ENCODE data around the gene PATJ.
"Not testable (repeated sequence)": the region's sequence is repeated elsewhere in the genome, so short reads cannot be mapped to it uniquely, and the experiment has no call there.

The PATJ gene

DNA sequence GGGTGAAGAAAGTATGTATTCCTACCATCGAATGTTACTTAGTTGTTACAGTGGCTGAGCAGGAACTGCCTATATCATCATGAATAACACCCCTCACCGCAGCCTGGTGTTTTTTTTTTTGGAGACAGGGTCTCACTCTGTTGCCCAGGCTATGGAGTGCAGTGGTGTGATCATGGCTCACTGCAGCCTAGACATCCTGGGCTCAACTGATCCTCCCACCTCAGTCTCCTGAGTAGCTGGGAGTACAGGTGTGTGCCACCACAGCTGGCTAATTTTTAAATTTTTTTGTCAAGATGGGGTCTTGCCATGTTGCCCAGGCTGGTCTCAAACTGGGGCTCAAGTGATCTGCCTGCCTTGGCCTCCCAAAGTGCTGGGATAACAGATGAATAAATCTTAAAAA, 7.3 kb downstream of the PATJ start:
- DNase-seq, result no peak

DNA sequence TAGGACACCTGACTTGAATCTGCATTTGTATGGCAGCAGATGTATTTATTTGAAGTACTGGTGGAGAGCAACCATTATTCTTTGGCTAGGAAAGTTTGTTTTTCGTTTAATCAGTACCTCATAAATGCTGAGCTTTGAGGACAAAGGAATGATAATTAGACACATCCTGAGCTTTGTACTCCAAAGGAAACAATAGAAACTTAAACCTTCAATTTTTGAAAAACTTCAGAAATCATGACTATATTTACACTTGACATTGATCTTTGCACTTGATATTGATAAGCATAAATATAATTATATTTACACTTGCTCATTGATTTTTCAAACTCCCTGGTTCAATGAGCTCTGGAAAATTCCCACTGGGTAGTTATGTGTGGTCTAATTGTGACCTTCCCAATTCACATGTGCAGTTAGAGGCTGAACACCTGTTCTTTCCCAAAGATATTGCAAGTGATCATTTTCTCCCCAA, 10.7 kb downstream of the PATJ start:
- no peak for DNase-seq

DNA sequence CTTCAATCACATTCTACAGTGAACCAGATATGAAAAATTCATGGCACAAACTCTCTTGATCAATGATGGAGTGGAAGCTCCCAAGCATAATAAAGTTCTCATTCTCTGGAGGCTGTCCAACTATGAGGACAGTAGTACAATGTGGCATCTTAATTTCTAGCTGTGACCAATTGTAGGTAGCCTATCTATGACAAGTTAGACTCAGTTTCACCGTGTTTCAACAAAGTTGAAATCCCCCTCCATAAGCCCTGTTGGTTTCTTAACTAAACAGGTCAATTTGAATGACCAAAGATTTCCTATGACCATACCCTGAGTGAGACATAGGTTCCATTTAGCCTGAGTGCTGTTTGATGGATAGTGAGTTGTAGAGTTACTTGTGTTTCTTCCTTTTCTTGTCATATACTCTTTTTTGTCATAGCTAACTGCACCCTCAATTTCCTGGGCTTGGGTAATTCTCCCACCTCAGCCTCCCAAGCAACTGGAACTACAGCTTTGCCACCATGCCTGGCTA, 11.8 kb downstream of the PATJ start:
- DNase-seq, result no peak

DNA sequence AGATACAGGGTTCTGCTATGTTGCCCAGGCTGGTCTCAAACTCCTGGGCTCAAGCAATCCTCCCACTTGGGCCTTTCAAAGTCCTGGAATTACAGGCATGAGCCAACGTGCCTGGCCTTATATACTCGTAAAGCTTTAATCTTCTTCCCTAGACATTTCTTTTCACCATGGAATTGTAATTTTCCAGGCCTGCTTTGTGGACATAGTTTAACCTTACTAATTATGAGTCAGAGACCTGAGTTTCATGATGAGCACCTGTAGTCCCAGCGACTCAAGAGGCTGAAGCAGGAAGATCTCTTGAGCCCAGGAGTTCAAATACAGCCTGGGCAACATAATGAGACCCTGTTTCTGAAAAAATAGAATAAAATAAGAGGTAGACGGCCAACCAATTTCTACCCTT, 12.3 kb downstream of the PATJ start:
- DNase-seq, result no peak

DNA sequence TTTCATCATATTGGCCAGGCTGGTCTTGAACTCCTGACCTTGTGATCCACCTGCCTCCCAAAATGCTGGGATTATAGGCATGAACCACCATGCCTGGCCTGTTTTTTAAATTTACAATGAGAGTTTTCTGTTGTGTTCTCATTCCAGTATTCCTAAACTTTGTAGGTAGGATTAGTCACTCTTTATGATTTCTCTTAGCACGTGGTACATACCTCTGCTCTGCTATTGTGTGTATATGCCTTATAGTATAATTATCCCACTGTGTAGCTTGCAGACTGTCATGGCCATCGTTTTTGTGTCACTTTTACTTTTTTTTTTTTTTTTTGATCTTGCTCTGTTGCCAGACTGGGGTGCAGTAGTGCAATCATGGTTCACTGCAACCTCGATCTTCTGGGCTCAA, 14.5 kb downstream of the PATJ start:
- no peak for DNase-seq

DNA sequence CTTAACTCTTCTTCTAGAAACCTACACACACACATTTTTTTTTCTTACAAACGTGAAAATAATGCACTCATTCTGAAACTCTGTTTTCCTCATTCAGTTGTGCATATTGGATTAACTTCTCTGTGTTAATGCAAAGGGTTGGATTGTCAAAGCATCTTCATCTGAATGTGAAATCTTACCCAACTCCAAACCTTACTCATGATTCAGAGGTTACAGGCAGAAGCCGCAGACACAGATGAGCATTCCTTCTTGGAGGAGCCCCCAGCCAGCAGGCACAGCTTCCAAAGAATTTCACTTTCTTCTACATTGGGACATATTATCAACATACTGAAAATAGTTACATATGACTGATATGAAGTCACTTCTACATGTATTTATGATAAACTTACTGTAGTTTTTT, 15.7 kb downstream of the PATJ start:
- no peak for DNase-seq

DNA sequence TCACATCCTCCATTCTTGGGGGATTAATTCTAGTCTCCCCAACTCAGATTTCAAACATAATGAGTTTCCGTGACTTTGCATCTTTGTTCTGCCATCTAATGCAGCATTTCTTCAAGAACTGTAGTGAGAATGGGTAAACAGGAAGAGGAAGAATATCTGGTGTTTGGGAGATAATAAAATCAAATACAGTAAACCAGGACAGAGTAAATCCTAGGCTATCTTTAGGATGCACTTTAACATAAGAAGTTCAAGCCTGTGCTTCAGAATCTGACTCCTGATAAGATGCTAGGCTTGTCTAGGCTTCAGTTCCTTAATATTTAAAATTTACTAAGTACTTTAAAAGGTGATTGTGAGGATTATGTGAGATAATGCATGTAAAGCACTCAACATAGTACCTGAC, 27.9 kb downstream of the PATJ start:
- DNase-seq, result no peak

DNA sequence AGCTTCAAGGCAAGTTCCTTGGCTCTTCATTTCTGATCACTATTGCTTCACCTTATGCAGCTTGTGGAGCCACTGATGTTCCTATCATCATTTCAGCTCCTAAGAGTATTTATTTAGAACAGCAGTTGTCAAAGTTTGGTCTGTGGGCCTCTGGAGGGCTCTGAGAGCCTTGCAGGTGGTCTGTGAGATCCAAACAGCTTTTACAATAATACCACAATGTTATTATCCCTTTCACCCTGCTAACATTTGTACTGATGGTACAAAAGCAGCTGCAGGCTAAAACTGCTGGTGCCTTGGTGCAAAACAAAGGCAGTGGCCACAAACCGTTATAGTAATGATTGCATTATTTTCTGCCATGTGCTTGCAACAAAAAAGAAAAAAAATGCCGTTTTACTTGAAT, 33.8 kb downstream of the PATJ start:
- no peak for DNase-seq

DNA sequence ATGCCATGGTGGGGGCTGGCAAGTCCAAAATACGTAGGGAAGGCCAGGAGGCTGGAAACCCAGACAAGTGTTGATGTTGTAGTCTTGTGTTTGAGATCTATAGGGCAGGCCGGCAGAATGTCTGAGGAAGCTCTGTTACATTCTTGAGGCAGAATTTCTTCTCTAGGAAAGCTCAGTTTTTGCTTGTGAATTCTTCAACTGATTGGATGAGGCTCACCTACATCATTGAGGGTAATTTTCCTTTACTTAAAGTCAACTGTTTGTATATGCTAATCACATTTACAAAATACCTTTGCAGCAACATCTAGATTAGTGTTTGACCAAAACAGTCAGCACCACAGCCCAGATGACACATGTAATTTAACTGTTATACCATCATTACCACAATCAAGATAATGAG, 37.0 kb downstream of the PATJ start:
- DNase-seq, result no peak

DNA sequence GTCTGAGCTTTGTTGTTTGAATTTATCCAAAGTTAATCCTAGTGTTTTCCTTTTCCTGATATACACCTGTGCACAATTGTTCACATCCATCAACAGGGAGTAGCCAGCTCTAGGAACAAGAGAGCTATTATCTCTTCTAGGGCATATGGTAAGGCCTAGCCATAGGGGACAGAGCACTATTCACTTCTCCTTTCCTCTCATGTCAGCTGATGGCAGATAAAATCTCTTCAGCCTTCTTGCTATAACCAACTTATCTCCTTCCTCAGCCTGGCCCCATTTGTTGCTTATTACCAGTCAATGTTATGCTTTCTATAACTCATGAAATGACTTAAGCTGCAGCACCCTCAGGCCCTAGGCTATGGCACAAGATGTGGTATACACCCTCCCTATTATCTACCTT, 38.9 kb downstream of the PATJ start:
- peak; percentile 25 for DNase-seq

DNA sequence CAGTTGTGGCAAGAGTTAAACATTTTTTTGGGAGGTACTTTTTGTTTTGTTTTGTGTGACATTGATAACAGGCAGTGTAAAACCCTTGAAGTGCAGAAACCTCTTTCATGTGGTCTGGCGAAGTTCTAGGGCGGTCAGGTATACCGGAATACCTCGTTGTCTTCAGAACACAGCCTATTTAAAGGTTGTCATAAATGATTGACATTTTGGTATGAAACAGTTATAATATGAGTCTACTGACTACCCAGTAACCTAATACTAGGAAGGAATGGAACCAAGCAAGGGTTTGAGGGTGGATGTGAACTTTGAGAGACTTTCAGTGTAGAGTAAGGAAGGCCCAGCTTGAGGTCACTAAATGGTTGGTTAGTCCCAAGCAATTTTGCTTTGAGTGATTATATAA, 40.5 kb downstream of the PATJ start:
- no peak for DNase-seq

DNA sequence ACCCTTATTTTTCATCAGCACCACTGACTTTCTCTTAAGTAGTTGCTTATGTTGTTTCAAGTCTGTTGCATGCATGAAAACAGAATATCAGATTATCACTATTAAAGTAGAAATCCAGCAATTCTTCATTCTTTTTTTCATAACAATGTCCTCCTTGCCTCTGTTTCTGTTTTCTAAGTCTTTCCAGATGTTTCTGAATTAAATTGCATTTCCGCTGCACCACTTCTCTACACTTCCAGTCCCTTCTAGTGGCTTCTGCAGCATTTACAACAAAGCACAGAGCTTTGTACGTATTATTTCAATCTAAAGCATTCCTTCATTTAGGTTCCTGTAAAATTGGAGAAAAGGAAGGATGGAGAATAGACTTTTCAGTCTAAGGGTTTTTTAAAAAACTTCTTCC, 42.4 kb downstream of the PATJ start:
- no peak for DNase-seq

DNA sequence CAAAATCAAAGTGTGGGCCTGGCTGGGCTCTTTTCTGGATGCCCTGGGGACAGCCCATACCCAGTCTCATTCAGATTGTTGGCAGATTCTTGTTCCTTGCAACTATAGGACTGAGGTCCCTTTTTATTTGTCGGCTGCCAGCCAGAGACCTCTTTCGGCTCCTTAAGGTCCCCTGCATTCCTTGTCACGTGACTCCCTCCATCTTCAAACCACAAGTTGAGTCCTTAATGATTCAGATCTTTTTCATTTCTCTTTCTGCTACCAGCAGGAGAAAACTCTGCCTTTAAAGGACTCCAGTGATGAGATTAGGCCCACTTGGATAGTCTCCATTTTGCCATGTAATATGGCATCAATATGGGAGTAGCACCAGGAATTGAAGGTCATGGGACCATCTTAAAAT, 48.6 kb downstream of the PATJ start:
- DNase-seq, result no peak

DNA sequence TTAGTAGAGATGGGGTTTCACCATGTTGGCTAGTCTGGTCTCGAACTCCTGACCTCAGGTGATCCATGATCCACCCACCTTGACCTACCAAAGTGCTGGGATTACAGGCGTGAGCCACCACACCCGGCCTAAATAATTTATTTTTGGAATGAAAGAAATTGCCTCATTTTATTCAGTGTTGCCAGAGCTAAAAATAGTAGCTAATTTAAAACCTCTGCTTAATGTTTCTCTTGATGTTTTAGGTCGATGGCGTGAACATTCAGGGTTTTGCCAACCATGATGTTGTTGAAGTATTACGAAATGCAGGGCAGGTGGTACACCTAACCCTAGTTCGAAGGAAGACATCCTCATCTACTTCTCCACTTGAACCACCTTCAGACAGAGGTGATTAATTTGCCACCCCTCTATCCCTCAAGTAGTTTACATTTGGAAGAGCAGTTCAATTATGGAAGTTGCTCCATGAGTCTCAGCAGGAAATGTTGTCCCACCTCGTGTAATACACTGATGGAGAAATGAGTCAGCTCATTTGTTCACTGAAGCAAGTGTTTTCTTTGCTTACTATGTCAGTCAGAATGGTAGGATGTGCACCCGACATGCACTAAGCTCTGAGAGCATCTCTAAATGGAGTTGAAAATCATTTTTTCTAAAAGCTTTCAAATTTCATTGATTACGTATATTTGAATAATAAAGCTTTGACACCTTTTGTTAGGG, 54.9 kb downstream of the PATJ start:
- no peak for DNase-seq

DNA sequence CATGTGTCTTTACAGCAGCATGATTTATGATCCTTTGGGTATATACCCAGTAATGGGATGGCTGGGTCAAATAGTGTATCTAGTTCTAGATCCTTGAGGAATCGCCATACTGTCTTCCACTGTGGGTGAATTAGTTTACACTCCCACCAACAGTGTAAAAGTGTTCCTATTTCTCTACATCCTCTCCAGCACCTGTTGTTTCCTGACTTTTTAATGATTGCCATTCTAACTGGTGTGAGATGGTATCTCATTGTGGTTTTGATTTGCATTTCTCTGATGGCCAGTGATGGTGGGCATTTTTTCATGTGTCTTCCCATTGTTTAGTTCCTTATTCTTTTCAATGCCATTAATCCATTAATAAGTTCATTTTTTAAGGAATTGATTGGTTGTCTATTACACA, 58.8 kb downstream of the PATJ start:
- DNase-seq, result not testable (repeated sequence)

DNA sequence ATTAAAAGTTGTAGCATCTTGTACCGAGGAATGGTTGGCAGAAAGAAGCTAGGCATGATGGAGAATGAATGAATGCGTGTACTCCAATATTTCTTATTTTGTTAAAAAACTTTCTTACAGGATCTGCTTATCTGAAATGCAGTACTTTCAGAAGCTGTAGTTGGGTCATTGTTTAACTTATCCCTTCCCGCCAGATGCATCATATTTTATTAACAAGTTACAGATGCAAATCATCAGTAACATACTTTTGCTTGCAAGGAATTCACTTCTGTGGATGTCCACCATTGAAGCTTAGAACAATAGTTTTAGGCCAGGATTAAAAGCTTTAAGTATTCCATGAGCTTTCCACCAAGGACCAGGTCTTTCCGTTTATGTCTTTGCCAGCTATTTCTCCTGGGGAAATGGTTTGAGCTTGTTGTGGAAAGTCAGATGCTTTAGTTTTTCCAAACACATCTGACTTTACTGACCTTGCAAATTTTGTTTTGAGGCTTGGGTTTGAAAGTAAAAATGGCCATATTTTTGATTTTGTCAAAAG, 65.4 kb downstream of the PATJ start:
- DNase-seq, result no peak

DNA sequence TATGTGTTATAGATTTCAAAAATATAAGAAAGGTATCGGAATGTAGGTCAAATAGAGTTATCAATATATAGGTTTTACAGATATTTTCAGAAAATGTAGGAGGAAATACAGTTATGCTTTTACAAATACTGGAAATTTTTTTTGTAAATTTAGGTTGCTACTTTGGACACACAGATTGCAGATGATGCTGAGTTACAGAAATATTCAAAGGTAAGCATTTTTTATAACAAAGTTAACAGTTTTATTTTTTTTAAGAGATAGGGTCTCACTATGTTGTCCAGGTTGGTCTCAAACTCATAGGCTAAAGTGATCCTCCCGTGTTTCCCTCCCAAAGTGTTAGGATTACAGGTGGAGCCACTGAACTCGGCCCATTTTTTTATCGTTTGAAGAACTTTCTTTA, 66.0 kb downstream of the PATJ start:
- no peak for DNase-seq

DNA sequence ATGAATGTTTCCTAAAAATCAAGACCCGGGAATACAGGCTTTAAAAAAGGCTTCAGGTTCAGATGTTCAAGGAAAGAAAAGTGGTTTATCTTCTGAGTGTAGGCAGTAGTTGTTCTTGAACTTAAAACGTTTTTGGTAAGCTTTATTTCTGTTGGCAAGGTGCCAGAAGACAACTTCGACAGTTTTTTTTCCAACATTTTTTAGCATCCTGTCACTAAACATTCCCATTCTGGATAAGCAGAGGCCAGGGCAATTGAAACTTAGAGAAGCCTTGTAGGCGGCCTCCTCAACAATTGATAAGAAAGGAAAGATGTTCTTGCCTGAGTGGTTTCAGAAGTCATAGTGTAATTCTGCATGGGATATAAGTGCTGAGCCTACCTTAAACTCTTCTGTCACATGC, 66.7 kb downstream of the PATJ start:
- DNase-seq, result no peak

DNA sequence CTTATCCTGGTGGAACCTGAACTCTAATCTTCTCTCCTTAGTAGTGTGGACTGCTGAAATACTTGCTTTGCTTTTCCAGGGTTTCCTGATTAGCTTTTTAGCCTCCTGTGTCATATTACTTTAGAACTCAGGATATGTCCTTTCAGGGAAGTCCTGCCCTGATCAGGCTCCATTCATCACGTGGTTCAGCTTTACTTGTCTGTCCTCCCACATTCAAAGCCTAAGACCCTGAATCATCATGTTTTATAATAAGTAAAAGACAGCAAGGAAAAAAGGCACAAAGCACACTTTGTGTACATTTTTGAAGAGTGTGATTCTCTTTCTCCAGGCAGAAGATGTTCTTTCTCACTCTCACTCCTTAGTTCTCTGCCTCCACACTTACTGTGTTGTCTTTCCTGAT, 70.6 kb downstream of the PATJ start:
- no peak for DNase-seq

DNA sequence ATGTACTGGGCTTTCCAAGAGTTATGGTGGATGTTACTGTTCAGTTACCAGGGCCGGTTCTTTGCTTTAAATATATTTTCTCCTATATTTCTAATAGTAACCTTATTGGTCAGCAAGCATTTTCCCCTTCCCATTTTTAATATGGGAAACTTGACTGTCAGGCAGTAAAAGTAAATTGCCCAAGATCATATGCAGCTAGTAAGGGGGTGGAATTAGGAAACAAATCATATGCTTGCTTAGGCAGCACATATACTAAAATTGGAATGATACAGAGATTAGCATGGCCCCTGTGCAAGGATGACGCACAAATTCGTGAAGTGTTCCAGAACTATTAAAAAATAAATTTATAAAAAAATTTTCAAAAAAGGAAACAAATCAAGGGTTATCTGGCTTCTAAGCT, 73.9 kb downstream of the PATJ start:
- DNase-seq, result no peak

DNA sequence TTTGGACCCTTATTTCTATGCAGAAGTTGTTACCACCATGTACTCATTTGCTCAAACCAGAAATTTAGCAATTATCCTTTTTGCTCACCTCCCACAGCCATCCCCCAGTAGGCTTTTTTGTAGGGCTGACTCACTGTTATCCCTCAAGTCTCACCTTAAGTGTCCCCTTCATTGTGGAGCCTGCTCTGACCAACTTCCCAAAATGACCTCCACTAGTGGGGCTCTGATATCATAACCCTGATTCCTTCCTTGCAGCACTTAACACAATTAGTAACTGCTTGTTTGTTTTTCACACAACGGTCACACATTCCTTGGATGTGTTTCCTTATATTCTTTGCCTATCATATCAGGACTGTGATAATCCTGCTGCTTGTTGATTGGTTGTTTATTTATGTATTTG, 76.7 kb downstream of the PATJ start:
- DNase-seq, result no peak

DNA sequence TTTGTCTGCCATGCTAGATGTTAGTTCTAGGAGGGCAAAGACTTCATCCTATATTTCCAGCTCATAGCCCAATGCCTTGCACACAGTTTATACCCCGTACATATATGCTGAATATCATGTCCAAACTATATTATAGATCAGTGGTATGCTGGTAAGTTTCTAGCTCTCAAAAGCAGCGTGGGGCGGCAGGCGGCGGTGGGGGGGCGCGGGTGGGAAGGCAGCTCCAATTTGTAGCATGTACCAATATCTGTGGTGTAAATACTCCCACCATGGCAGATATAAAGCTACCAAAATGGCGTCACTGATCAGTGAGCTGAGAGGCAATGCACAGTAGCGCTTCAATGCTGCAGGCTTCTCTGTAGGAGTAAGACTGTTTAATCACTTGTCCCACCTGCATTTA, 77.1 kb downstream of the PATJ start:
- DNase-seq, result no peak

DNA sequence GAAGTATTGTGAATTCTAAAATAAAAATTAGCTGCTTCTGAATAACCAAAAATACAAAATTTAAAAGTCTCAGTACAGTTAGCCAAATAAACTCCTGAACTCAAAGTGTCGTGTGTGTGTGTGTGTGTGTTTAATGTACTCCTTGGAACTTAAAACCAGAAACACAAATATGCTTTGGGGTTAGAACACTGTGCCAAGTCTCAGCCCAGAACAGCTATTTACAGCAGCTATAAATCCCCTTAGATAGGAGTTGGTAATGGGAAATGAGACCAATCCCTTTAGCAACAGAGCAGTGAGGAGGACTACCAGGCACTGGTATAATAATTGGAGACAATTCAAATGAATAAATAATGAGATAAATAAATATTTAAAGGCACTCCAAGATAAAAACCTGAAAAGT, 83.1 kb downstream of the PATJ start:
- DNase-seq, result no peak

DNA sequence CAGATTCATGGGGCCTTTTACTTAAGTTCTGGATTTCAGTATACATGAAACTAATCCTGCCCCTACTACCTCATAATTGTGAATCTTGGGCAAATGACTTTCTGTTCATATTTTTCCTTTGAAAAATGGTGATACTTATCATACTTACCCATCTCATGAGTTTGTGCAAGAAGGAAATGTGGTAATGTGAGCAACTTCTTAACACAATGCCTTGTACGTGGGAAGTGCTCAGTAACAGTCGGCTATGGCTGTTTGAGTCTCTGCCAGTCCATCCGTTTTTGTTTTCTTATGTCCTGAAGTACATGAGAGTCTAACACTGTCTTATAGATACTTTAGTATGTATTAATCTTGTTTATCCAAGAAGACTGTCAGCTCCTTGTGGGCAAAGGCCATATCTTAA, 86.5 kb downstream of the PATJ start:
- peak; percentile 77 for DNase-seq

DNA sequence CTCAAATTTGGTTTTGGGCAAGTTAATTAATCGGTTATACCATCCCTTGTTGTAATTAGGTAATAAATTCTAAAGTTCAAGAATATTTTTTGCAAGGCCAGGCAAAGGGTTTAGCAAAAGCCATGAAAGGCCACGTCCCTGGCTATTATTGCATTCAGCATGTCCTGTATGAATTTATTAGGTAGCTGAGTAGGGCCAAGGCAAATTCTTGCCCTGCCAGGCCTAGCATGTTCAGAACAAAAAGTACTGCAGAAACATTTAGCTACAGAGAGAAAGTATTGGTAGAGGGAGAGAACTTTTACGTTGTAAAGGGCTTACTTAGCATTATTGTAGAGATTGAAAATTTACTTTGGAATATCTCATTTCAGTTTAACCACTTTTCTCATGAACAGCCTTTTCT, 94.4 kb downstream of the PATJ start:
- no peak for DNase-seq
